HepG2 (cell line): Measurements from ENCODE around the gene ELANE. TPM values are rescaled to one million over a fixed set of nuclear protein-coding genes. Genes with fewer than 3 reads are reported as not detected.
A peak's percentile ranks its signal among the peaks of the same experiment; 100 is the strongest.

ENCODE experiments used
- ATAC-seq: fragments of 200-7000 bp; cut with Tn5 transposase; 3 replicates; pipeline ENCODE4 v1.9.1; 2020; ENCODE audit warnings: mild to moderate bottlenecking, moderate library complexity
- BruUV-seq: library from RNA; stranded (reverse); fragments of 400-500 nt; replicated peaks from 2 replicates; lab custom pipeline; 2021; lab: Mats Ljungman, UMichigan
- CTCF ChIA-PET: fragments of 300-600 bp; formaldehyde crosslinking; extraction: SDS; loops from one replicate; lab custom pipeline; 2021; ENCODE audit warnings: low total read pairs, inconsistent platforms, low intra/inter-chr PET ratio; lab: Yijun Ruan, JAX
- POLR2A ChIA-PET: fragments of 350-600 bp; sonication (Branson Sonifier 250); formaldehyde crosslinking; loops from one replicate; lab custom pipeline; 2020; ENCODE audit warnings: antibody characterized with exemption, inconsistent platforms; lab: Yijun Ruan, JAX
- DNase-seq: peaks from one replicate; pipeline ENCODE4 v3.0.0-alpha.2; 2015; ENCODE audit warnings: low spot score
- FAIRE-seq: peaks from 3 replicates; lab custom pipeline; 2011; peaks lifted over from hg19 to GRCh38; lab: Jason Lieb, UNC
- H2AFZ ChIP-seq: one replicate; pipeline ENCODE4 v1.6.1; 2011; ENCODE audit warnings: low read length, inconsistent platforms
- H3K27ac ChIP-seq: fragments of 300-600 bp; 3 replicates; pipeline ENCODE4 v1.8.0; 2011; ENCODE audit warnings: mixed run types, mild to moderate bottlenecking, mixed read lengths, low read length, inconsistent platforms; ENCODE audit not compliant: insufficient read depth; ENCODE audit errors: extremely low read length
- H3K27me3 ChIP-seq, 2 experiments: fragments of 200-600 bp in 1 of 2; 2 replicates in 1 of 2; 3 replicates in 1 of 2; pipeline versions ENCODE4 v1.6.0 to v1.8.0; 2011; ENCODE audit warnings: low read length in 2 of 2, mild to moderate bottlenecking in 2 of 2, moderate library complexity in 2 of 2, inconsistent platforms in 1 of 2; ENCODE audit not compliant: insufficient read depth in 2 of 2, control insufficient read depth in 1 of 2
- H3K36me3 ChIP-seq, 2 experiments: fragments of 200-600 bp in 1 of 2; replicated peaks in 1 of 2; 2 replicates in 1 of 2; 3 replicates in 1 of 2; pipeline versions ENCODE4 v1.5.1 to v1.8.0; 2011; ENCODE audit warnings: low read length in 2 of 2, inconsistent platforms in 1 of 2; ENCODE audit not compliant: insufficient read depth in 2 of 2, control insufficient read depth in 1 of 2
- H3K4me1 ChIP-seq: 2 replicates; pipeline ENCODE4 v1.5.1; 2012; ENCODE audit warnings: low read length, inconsistent platforms; ENCODE audit not compliant: insufficient read depth
- H3K4me2 ChIP-seq: 2 replicates; pipeline ENCODE4 v1.6.0; 2011; ENCODE audit warnings: low read depth, low read length, inconsistent platforms
- H3K4me3 ChIP-seq, 3 experiments: fragments of 200-600 bp in 1 of 3; sonication (generic), shearing (Covaris generic) in 1 of 3; replicated peaks in 1 of 3; 2 replicates each; pipeline ENCODE4 v1.5.1; 2011 to 2016; ENCODE audit warnings: low read length in 3 of 3, inconsistent platforms in 2 of 3, low read depth in 2 of 3, mild to moderate bottlenecking in 2 of 3, control low read depth in 1 of 3, mixed read lengths in 1 of 3; ENCODE audit not compliant: insufficient read depth in 1 of 3
- H3K79me2 ChIP-seq: one replicate; pipeline ENCODE4 v1.6.1; 2011; ENCODE audit warnings: low read length, inconsistent platforms; ENCODE audit not compliant: insufficient read depth
- H3K9ac ChIP-seq: 2 replicates; pipeline ENCODE4 v1.6.0; 2011; ENCODE audit warnings: mild to moderate bottlenecking, low read depth, low read length, inconsistent platforms; ENCODE audit not compliant: insufficient read depth
- H3K9me3 ChIP-seq: 2 replicates; pipeline ENCODE4 v1.5.1; 2012; ENCODE audit warnings: mild to moderate bottlenecking, low read length
- H4K20me1 ChIP-seq: 2 replicates; pipeline ENCODE4 v1.6.0; 2011; ENCODE audit warnings: inconsistent platforms, mild to moderate bottlenecking, low read length, moderate library complexity; ENCODE audit not compliant: insufficient read depth
- AKAP8 ChIP-seq: sonication (generic); formaldehyde crosslinking; IDR thresholded peaks from 2 replicates; pipeline ENCODE4 v1.5.1; 2020; ENCODE audit warnings: mild to moderate bottlenecking, missing genetic modification reagents
- MED1 ChIP-seq: sonication (generic); formaldehyde crosslinking; IDR thresholded peaks from 2 replicates; pipeline ENCODE4 v1.4.0; 2020; ENCODE audit warnings: missing genetic modification reagents
- NCOA5 ChIP-seq: sonication (generic); formaldehyde crosslinking; IDR thresholded peaks from 2 replicates; pipeline ENCODE4 v1.4.0; 2020; ENCODE audit warnings: missing genetic modification reagents
- NRL ChIP-seq: sonication (generic); formaldehyde crosslinking; IDR thresholded peaks from 2 replicates; pipeline ENCODE4 v1.5.0; 2020; ENCODE audit warnings: missing genetic modification reagents, mild to moderate bottlenecking, moderate library complexity, borderline replicate concordance
- RBFOX2 ChIP-seq: fragments of 200-400 bp; formaldehyde crosslinking; IDR thresholded peaks from 2 replicates; pipeline ENCODE4 v1.6.1; 2017; ENCODE audit warnings: low read depth, mild to moderate bottlenecking, low read length
- REL ChIP-seq: sonication (generic); formaldehyde crosslinking; conservative IDR thresholded peaks from 2 replicates; pipeline ENCODE4 v1.8.0; 2022; ENCODE audit warnings: mild to moderate bottlenecking, missing genetic modification reagents, moderate library complexity
- ZNF382 ChIP-seq: sonication (generic); formaldehyde crosslinking; IDR thresholded peaks from 2 replicates; pipeline ENCODE4 v1.5.0; 2020; ENCODE audit warnings: missing genetic modification reagents, mild to moderate bottlenecking, borderline replicate concordance
- ZNF768 ChIP-seq: sonication (generic); formaldehyde crosslinking; IDR thresholded peaks from 2 replicates; pipeline ENCODE4 v1.4.0; 2020; ENCODE audit warnings: missing genetic modification reagents
- WGBS: methylation state at CpG from one replicate; pipeline ENCODE4 v1.1.6; 2017; ENCODE audit warnings: low lambda C conversion rate; 5-methylcytosine and 5-hydroxymethylcytosine counted together
- in situ Hi-C: cut with HindIII; loops from 2 replicates; pipeline ENCODE4 v1.10.0; 2017; ENCODE audit warnings: low pct_unique_long_range_greater_than_20kb; ENCODE audit not compliant: extremely low pct_ligation_motif_present
- intact Hi-C: fragments of 100-400 bp; cut with micrococcal nuclease; formaldehyde crosslinking; loops from one replicate; pipeline ENCODE4 v1.10.0; 2022; ENCODE audit not compliant: unreplicated experiment
- polyA plus RNA-seq, 8 experiments: library from polyadenylated mRNA; depleted of rRNA in 3 of 8; stranded (reverse) in 7 of 8; unstranded in 1 of 8; fragments of >200 nt; fragmentation: Illumina TruSeq in 4 of 8; extraction: Trizol in 4 of 8; gene quantifications; 2 replicates each; pipeline versions ENCODE4 v1.2.1 to v1.2.3, GENCODE V29; 2011 to 2016; ENCODE audit warnings: low read depth in 4 of 8, missing spikeins in 1 of 8, mixed read lengths in 1 of 8; ENCODE audit not compliant: insufficient read depth in 1 of 8
- total RNA-seq, 5 experiments: library from RNA; depleted of rRNA; stranded (reverse); fragments of >200 nt; fragmentation: Illumina TruSeq; extraction: Trizol; gene quantifications; 2 replicates each; pipeline ENCODE4 v1.2.3, GENCODE V29; 2016; ENCODE audit warnings: low read depth in 1 of 5
- TF ChIP-seq, protein P1 (sequence below): sonication (generic); formaldehyde crosslinking; IDR thresholded peaks from 2 replicates; pipeline ENCODE4 v1.5.1; 2020; ENCODE audit warnings: mild to moderate bottlenecking, missing genetic modification reagents, moderate library complexity
- TF ChIP-seq, protein P2 (sequence below): sonication (generic); formaldehyde crosslinking; IDR thresholded peaks from 2 replicates; pipeline ENCODE4 v1.5.0; 2020; ENCODE audit warnings: missing genetic modification reagents, mild to moderate bottlenecking, borderline replicate concordance
- TF ChIP-seq, protein P3 (sequence below): sonication (generic); formaldehyde crosslinking; IDR thresholded peaks from 2 replicates; pipeline ENCODE4 v1.8.0; 2023; ENCODE audit warnings: mild to moderate bottlenecking, missing genetic modification reagents
- TF ChIP-seq, protein P4 (sequence below): sonication (generic); formaldehyde crosslinking; IDR thresholded peaks from 2 replicates; pipeline ENCODE4 v1.4.0; 2020; ENCODE audit warnings: mild to moderate bottlenecking, missing genetic modification reagents

ELANE gene
- total and polyA plus RNA-seq, 2 of the 13 experiments (the other 11 are each of a cell fraction or from before 2014, with no cell fraction given), result not detected

DNA sequence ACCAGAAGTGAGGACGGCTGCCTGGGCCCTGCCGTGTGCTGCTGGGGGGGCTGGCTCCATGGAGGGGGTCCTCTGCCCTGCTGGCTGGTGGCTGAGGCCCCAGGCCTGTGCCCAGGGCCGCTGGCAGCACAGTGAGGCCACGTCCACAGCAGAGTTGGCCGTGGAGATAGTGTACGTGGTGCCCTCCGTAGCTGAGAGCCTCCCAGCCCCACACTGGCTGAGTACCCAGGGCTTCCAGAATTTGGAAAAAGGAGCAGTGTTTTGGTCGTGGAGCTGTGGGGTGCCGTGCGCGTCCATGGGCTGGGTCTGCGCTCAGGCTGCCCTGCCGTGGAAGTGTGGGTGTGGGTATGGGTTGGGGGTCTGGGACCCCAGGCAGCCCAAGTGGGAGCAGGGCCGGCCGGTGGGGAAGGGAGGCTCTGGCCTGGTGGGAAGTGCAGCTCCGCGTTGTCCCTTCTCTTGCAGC lies 49.0 kb upstream of the ELANE start:
- Histone ChIP-seq H3K4me1 (peaks cover 35% of the 10 kb centered on the region), H2AFZ (no peak overlapping the region), H3K36me3 (peaks cover 47 to 80% of the 10 kb centered on the region in 2 experiments; a peak in 4 of 5 replicates), H3K27me3 (no peaks in the 10 kb centered on the region; a peak in 1 of 5 replicates), H3K27ac (peak overlapping the region; percentile 45), H4K20me1 (peaks cover 96% of the 10 kb centered on the region), H3K79me2 (peaks cover 93% of the 10 kb centered on the region), H3K9ac (no peak overlapping the region), H3K4me2 (no peak overlapping the region), H3K9me3 (no peaks in the 10 kb centered on the region), H3K4me3 (no peak overlapping the region)
- 95% methylated on average over 13 of the region's 17 CpGs for WGBS
- POLR2A ChIA-PET, result no interaction called here
- in situ Hi-C loops, result no loop called here
- intact Hi-C loops, result no loop called here
- FAIRE-seq, result no peak
- no peak for ATAC-seq
- CTCF ChIA-PET, result no interaction called here
- BruUV-seq, result no TSS peak
- DNase-seq, result no peak
- TF ChIP-seq ZNF382 (CRISPR knock-in tag), result no peak
- no peak for TF ChIP-seq NRL (CRISPR knock-in tag)
- TF ChIP-seq RBFOX2, result peak; percentile 81
- TF ChIP-seq, protein P1, sequence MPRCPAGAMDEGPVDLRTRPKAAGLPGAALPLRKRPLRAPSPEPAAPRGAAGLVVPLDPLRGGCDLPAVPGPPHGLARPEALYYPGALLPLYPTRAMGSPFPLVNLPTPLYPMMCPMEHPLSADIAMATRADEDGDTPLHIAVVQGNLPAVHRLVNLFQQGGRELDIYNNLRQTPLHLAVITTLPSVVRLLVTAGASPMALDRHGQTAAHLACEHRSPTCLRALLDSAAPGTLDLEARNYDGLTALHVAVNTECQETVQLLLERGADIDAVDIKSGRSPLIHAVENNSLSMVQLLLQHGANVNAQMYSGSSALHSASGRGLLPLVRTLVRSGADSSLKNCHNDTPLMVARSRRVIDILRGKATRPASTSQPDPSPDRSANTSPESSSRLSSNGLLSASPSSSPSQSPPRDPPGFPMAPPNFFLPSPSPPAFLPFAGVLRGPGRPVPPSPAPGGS (CRISPR knock-in tag), result no peak
- TF ChIP-seq REL (CRISPR knock-in tag), result no peak
- TF ChIP-seq NCOA5 (CRISPR knock-in tag), result no peak
- no peak for TF ChIP-seq ZNF768 (CRISPR knock-in tag)
- TF ChIP-seq, protein P2, sequence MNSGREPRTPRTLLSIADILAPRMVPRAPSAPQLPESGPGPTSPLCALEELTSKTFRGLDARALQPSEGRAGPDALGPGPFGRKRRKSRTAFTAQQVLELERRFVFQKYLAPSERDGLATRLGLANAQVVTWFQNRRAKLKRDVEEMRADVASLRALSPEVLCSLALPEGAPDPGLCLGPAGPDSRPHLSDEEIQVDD (CRISPR knock-in tag), result no peak
- TF ChIP-seq, protein P3, sequence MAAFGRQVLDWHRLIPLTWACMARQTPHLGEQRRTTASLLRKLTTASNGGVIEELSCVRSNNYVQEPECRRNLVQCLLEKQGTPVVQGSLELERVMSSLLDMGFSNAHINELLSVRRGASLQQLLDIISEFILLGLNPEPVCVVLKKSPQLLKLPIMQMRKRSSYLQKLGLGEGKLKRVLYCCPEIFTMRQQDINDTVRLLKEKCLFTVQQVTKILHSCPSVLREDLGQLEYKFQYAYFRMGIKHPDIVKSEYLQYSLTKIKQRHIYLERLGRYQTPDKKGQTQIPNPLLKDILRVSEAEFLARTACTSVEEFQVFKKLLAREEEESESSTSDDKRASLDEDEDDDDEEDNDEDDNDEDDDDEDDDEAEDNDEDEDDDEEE (CRISPR knock-in tag), result no peak
- TF ChIP-seq, protein P4, sequence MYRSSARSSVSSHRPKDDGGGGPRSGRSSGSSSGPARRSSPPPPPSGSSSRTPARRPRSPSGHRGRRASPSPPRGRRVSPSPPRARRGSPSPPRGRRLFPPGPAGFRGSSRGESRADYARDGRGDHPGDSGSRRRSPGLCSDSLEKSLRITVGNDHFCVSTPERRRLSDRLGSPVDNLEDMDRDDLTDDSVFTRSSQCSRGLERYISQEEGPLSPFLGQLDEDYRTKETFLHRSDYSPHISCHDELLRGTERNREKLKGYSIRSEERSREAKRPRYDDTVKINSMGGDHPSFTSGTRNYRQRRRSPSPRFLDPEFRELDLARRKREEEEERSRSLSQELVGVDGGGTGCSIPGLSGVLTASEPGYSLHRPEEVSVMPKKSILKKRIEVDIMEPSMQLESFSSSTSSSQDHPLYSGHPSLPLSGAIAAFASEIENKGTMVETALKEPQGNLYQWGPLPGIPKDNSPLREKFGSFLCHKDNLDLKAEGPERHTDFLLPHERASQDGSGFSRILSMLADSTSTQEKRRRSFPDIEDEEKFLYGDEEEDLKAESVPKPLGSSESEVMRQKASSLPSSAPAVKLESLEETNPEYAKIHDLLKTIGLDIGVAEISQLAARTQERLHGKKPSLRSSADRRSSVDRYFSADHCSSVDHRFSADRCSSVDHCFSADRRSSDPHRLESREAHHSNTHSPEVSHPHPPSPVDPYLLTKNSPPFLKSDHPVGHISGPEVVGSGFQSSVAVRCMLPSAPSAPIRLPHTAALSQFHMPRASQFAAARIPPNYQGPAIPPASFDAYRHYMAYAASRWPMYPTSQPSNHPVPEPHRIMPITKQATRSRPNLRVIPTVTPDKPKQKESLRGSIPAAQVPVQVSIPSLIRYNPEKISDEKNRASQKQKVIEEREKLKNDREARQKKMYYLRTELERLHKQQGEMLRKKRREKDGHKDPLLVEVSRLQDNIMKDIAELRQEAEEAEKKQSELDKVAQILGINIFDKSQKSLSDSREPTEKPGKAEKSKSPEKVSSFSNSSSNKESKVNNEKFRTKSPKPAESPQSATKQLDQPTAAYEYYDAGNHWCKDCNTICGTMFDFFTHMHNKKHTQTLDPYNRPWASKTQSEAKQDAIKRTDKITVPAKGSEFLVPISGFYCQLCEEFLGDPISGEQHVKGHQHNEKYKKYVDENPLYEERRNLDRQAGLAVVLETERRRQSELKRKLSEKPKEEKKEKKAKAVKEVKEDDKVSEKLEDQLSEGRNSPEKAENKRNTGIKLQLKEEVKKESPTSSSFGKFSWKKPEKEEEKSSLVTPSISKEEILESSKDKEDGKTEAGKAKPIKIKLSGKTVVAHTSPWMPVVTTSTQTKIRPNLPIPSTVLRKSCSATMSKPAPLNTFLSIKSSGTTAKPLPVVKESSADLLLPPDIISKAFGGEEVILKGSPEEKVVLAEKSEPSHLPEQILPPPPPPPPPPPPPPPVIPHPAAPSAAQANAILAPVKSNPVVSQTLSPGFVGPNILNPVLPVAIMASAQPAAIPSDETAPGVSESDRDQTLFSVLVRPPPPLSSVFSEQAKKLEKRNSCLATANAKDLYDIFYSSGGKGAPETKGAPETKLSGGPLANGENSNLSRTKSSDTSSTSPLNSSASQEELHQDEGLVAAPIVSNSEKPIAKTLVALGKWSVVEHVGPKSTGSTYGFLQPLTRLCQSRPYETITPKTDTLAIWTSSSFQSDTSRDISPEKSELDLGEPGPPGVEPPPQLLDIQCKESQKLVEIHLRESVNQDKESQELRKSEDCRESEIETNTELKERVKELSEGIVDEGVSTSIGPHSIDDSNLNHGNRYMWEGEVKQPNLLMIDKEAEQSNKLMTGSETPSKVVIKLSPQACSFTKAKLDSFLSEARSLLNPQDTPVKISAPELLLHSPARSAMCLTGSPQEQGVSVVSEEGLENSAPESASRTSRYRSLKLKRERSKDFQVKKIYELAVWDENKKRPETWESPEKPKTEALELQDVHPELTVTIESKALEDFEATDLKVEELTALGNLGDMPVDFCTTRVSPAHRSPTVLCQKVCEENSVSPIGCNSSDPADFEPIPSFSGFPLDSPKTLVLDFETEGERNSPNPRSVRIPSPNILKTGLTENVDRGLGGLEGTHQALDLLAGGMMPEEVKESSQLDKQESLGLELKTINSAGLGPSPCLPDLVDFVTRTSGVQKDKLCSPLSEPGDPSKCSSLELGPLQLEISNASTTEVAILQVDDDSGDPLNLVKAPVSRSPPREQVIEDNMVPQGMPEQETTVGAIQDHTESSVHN, result no peak
- TF ChIP-seq AKAP8, result peak; percentile 81; the same call in 1 of the 2 replicates
- TF ChIP-seq MED1 (CRISPR knock-in tag), result no peak
